Ishikawa (cell line): ENCODE measurements around the gene ENPP3.

Experiments
- CEBPB ChIP-seq: IDR thresholded peaks from 2 replicates; pipeline ENCODE4 v1.6.1; 2012
- CREB1 ChIP-seq: IDR thresholded peaks from 2 replicates; pipeline ENCODE4 v1.6.1; 2012; ENCODE audit warnings: low read depth
- EGR1 ChIP-seq: IDR thresholded peaks from 2 replicates; pipeline ENCODE4 v1.6.1; 2012
- EP300 ChIP-seq: IDR thresholded peaks from 2 replicates; pipeline ENCODE4 v1.6.1; 2012; ENCODE audit warnings: borderline replicate concordance
- FOXM1 ChIP-seq: IDR thresholded peaks from 2 replicates; pipeline ENCODE4 v1.6.1; 2012; ENCODE audit warnings: low read depth, borderline replicate concordance
- NFIC ChIP-seq: IDR thresholded peaks from 2 replicates; pipeline ENCODE4 v1.6.1; 2012
- RAD21 ChIP-seq: IDR thresholded peaks from 2 replicates; pipeline ENCODE4 v1.6.1; 2012; ENCODE audit warnings: low read depth
- TAF1 ChIP-seq: IDR thresholded peaks from 2 replicates; pipeline ENCODE4 v1.6.1; 2012; ENCODE audit warnings: low read depth, mild to moderate bottlenecking
- TCF12 ChIP-seq: IDR thresholded peaks from 2 replicates; pipeline ENCODE4 v1.6.1; 2012; ENCODE audit warnings: low read depth
- TEAD4 ChIP-seq: IDR thresholded peaks from 2 replicates; pipeline ENCODE4 v1.6.1; 2012
- YY1 ChIP-seq: IDR thresholded peaks from 2 replicates; pipeline ENCODE4 v1.6.1; 2012; ENCODE audit warnings: low read depth
- ZBTB7A ChIP-seq: IDR thresholded peaks from 2 replicates; pipeline ENCODE4 v1.6.1; 2012; ENCODE audit warnings: low read depth
- TF ChIP-seq, protein P1 (sequence below): IDR thresholded peaks from 2 replicates; pipeline ENCODE4 v1.6.1; 2012
- TF ChIP-seq, protein P2 (sequence below): IDR thresholded peaks from 2 replicates; pipeline ENCODE4 v1.6.1; 2012
- TF ChIP-seq, protein P3 (sequence below): IDR thresholded peaks from 2 replicates; pipeline ENCODE4 v1.6.1; 2012; ENCODE audit warnings: low read depth, mild to moderate bottlenecking

The ENPP3 gene

DNA sequence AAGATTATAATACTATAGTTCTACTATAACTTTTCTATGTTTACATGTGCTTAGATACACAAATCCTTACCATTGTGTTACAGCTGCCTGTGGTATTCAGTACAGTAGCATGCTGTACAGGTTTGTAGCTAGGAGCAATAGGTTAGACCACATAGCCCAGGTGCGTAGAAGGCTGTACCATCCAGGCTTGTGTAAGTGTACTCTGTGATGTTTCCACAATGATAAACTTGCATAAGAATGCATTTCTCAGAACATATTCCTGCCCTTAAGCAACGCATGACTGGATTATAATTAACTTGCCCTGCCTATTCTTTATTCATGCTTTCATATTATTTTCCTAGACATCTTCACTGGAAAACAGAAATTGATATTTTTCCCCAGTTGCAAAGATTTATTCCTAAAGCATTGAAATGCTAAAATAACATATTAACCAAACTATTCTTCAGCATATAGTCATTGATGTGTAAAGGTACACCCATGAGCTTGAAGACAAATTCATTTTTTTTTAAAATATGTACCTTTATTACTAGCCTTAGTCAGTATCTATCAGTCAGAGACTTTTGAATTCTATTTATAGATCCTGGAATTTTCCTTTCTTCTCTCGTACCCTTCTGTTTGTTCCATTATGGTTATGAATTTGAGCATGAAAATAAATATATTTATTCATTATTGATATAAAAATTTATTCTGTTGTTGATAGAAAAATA lies 80.9 kb downstream of the ENPP3 start:
- TF ChIP-seq, protein P1, sequence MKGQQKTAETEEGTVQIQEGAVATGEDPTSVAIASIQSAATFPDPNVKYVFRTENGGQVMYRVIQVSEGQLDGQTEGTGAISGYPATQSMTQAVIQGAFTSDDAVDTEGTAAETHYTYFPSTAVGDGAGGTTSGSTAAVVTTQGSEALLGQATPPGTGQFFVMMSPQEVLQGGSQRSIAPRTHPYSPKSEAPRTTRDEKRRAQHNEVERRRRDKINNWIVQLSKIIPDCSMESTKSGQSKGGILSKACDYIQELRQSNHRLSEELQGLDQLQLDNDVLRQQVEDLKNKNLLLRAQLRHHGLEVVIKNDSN, result no peak
- TF ChIP-seq NFIC (no peak), TAF1 (no peak)

DNA sequence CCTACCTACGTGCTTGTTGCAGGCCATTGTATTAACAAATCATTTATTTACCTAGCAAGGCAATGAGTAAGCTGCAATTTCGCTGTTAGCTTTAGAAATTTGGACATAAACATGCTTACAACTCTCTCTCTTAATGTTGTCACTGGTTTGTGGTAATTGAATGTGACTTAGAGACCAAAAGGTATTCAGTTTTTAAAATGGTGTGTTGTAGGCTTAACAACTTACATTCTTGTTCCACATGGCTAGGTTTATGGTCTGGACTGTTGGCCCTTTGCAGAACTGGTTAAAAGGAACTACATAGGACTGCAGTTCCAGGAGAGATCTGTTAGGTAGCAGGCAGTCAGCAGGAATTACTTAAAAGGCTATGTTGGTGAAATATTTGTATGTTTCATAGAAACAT lies 84.1 kb downstream of the ENPP3 start:
- TF ChIP-seq TEAD4 (peak; percentile 77), YY1 (peak; percentile 40; the same call in 1 of the 2 replicates), EP300 (no peak)

DNA sequence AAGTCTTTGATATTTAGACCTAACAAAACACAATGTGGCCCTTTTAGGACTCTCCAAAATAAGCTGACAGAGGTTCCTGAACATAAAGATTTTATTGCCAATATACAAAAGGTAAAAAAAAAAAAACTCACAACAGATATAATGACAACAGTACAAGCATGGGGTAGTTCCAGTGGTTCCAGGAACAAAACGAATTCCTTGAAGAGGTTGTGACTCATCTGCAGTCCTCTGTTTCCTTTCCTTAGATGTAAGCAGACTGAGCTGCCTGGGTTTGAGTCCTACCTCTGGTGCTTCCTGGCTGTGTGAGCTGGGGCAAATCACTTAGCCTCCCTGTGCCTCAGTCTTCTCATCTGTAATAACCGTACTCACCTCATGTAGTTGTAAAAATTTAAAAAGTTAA lies 87.0 kb downstream of the ENPP3 start:
- TF ChIP-seq FOXM1 (no peak), EGR1 (no peak), RAD21 (no peak)
- TF ChIP-seq, protein P2, sequence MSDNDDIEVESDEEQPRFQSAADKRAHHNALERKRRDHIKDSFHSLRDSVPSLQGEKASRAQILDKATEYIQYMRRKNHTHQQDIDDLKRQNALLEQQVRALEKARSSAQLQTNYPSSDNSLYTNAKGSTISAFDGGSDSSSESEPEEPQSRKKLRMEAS, result no peak

DNA sequence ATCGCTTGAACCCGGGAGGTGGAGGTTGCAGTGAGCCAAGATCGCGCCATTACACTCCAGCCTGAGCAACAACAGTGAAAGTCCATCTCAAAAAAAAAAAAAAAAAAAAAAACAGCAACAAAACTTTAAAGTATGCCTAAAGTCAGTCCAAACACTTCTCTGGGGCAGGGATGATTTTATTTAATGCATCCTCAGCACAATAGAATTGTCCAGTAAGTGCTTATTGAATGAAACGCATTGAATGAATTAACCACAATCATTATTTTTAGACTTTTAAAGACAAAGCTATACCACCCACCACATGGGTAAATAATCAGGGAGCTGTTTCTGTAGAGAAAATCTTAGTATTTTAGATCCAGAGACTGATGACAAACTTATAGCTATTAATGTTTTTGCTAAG lies 90.4 kb downstream of the ENPP3 start:
- TF ChIP-seq, protein P2, result no peak
- TF ChIP-seq YY1 (no peak), NFIC (no peak), TAF1 (no peak), CEBPB (no peak), TCF12 (no peak), TEAD4 (no peak), EGR1 (no peak), EP300 (no peak), CREB1 (no peak)

DNA sequence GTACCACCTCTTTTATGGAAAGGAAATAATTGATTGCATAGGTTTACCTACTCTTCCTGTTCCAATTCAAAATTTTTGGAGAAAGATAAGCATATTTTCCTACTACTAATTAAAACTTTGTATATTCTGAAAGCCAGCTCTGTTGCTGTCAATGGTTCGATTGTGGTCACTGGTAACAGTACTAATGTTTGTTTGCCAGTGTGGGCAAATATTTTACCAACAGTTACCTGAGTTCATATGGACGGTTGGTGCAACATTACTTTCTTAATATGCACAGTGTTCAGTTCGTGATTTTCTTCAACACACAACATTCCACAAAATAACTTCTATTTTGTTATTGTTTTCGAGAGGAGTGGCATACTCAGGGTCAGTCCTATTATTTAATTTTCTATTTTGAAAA lies 90.8 kb downstream of the ENPP3 start:
- TF ChIP-seq TEAD4, result no peak
- TF ChIP-seq FOXM1, result no peak
- TF ChIP-seq NFIC, result no peak
- no peak for TF ChIP-seq EP300
- TF ChIP-seq EGR1, result no peak
- TF ChIP-seq, protein P3, sequence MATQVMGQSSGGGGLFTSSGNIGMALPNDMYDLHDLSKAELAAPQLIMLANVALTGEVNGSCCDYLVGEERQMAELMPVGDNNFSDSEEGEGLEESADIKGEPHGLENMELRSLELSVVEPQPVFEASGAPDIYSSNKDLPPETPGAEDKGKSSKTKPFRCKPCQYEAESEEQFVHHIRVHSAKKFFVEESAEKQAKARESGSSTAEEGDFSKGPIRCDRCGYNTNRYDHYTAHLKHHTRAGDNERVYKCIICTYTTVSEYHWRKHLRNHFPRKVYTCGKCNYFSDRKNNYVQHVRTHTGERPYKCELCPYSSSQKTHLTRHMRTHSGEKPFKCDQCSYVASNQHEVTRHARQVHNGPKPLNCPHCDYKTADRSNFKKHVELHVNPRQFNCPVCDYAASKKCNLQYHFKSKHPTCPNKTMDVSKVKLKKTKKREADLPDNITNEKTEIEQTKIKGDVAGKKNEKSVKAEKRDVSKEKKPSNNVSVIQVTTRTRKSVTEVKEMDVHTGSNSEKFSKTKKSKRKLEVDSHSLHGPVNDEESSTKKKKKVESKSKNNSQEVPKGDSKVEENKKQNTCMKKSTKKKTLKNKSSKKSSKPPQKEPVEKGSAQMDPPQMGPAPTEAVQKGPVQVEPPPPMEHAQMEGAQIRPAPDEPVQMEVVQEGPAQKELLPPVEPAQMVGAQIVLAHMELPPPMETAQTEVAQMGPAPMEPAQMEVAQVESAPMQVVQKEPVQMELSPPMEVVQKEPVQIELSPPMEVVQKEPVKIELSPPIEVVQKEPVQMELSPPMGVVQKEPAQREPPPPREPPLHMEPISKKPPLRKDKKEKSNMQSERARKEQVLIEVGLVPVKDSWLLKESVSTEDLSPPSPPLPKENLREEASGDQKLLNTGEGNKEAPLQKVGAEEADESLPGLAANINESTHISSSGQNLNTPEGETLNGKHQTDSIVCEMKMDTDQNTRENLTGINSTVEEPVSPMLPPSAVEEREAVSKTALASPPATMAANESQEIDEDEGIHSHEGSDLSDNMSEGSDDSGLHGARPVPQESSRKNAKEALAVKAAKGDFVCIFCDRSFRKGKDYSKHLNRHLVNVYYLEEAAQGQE, result no peak

DNA sequence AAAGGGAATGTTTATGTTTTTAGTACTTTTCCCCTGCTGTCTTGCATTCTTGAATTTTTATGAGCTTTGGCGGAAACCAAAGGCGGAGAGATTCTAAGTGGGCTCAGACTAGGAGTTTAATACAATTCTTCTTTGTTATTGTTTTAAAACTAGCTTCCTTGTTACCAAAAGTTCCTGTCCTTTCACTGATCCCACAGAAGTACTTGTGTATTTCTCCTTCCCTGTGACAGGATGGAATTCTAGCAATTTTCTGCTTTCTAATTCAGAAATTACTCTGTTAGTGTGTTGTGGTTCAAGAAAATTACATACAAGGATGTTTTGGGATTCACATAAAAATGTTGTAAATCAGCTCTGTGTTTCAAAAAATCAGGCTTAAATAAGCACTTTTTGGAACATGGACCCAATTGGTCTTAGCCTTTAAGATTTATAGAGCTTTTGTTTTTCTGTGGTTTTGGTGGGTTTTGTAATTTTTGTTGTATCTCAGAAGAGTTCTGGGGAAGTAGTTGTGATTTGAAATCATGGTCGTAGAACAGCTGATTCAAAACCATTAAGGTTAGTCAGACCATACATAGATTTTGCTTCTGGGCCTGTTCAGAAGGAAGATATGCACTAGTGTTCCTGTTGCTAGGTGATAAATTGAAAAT lies 91.3 kb downstream of the ENPP3 start:
- no peak for TF ChIP-seq FOXM1

DNA sequence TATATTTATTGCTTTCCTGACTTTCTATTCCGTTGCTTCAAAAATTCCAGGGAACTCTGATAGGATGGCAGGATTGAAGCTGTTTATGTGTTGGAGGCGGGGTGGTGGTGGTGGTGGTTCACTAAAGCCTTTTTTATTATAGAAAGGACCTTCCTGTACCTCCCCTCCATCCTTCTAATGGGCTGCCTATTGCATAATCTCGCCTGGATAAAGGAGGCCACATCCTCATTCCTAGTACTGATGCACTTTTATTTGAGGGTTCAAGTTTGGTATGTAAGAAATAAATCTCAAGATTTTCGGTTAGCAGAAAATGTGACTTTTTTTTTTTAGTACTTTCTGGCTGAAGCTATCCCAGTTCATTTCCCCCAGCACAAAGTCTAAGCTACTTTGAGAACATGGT lies 92.4 kb downstream of the ENPP3 start:
- TF ChIP-seq FOXM1 (no peak), EP300 (no peak), CREB1 (no peak), ZBTB7A (no peak), RAD21 (no peak), TEAD4 (no peak), TAF1 (no peak)
- TF ChIP-seq, protein P1, result no peak
- TF ChIP-seq, protein P2, result no peak

DNA sequence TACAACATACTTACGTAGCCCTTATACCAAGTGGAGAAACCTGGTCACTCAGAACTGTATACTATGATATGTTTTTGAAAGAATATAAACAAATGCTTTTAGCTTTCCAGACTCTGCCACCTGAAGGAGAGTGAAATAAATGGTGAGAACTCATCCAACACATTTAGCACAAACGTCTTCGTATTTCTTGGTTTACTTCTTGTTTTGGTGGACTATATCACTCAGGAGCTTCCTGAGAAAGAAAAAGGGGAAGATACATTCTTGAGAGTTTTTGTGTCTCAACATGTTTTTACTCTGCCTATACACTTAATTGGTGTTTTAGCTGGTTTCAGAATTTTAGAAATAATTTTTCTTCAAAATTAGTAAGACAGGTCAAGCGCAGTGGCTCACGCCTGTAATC lies 93.2 kb downstream of the ENPP3 start:
- TF ChIP-seq EP300 (no peak), RAD21 (no peak), CEBPB (no peak), TCF12 (no peak), YY1 (no peak), ZBTB7A (no peak), EGR1 (no peak), TAF1 (no peak), CREB1 (no peak), TEAD4 (no peak), NFIC (no peak), FOXM1 (no peak)
- TF ChIP-seq, protein P1, result no peak
- TF ChIP-seq, protein P3, result no peak
- TF ChIP-seq, protein P2, result no peak
